Spleen (tissue), 11 donors: ENCODE measurements around the gene CYTIP. TPM values are rescaled to one million over a fixed set of nuclear protein-coding genes. Genes with fewer than 3 reads are reported as not detected.

Source experiments
- DNase-seq: peaks from one replicate; pipeline ENCODE4 v3.0.0-alpha.2; 2020
- H3K27ac ChIP-seq, 8 donors: fragments of 200-600 bp; sonication (generic) in 7 of 8; 1 replicate in 4 of 8; 2 replicates in 4 of 8; pipeline versions ENCODE4 v1.5.0 to v1.8.0; 2016 to 2021; ENCODE audit warnings: inconsistent platforms in 4 of 8, mild to moderate bottlenecking in 4 of 8, moderate library complexity in 1 of 8
- H3K27me3 ChIP-seq, 7 donors: fragments of 200-600 bp; sonication (generic) in 6 of 7; replicated peaks in 1 of 7; 1 replicate in 4 of 7; 2 replicates in 3 of 7; pipeline versions ENCODE4 v1.5.0 to v1.8.0; 2016 to 2021; ENCODE audit warnings: inconsistent platforms in 3 of 7, mild to moderate bottlenecking in 1 of 7
- H3K36me3 ChIP-seq, 6 donors: fragments of 200-600 bp; sonication (generic) in 5 of 6; 1 replicate in 4 of 6; 2 replicates in 2 of 6; pipeline versions ENCODE4 v1.5.0 to v1.8.0; 2016 to 2021; ENCODE audit warnings: inconsistent platforms in 2 of 6
- H3K4me1 ChIP-seq, 6 donors: fragments of 200-600 bp; sonication (generic) in 5 of 6; 1 replicate in 3 of 6; 2 replicates in 3 of 6; pipeline versions ENCODE4 v1.5.0 to v1.8.0; 2016 to 2021; ENCODE audit warnings: inconsistent platforms in 3 of 6
- H3K4me3 ChIP-seq, 8 donors: fragments of 200-600 bp; sonication (generic) in 7 of 8; 1 replicate in 4 of 8; 2 replicates in 4 of 8; pipeline versions ENCODE4 v1.5.0 to v1.8.0; 2016 to 2021; ENCODE audit warnings: inconsistent platforms in 4 of 8, mild to moderate bottlenecking in 4 of 8, moderate library complexity in 2 of 8
- H3K9me3 ChIP-seq, 8 donors: fragments of 200-600 bp; sonication (generic) in 7 of 8; 1 replicate in 4 of 8; 2 replicates in 4 of 8; pipeline versions ENCODE4 v1.5.0 to v1.8.0; 2016 to 2021; ENCODE audit warnings: inconsistent platforms in 4 of 8
- POLR2A ChIP-seq, 3 donors: fragments of 450-650 bp; IDR thresholded peaks; one replicate each; pipeline ENCODE4 v1.5.1; 2017; ENCODE audit warnings: antibody characterized with exemption in 3 of 3, mild to moderate bottlenecking in 1 of 3
- POLR2AphosphoS5 ChIP-seq, 3 donors: sonication (generic); formaldehyde crosslinking; IDR thresholded peaks; one replicate each; pipeline ENCODE4 v1.5.1; 2017; ENCODE audit warnings: antibody characterized with exemption in 3 of 3
- WGBS, 5 donors: extraction: QIAGEN DNeasy Blood & Tissue Kit in 3 of 5; methylation state at CpG; one replicate each; pipeline versions ENCODE4 v1.1.5 to v1.1.7; 2013 to 2018; 5-methylcytosine and 5-hydroxymethylcytosine counted together
- intact Hi-C: fragments of 100-400 bp; cut with DNase I; formaldehyde crosslinking; loops from one replicate; pipeline ENCODE4 v1.15.0; 2023; ENCODE audit warnings: low total_unique reads
- polyA plus RNA-seq, 3 donors: library from polyadenylated mRNA; stranded (reverse); fragments of 200-250 nt; gene quantifications; one replicate each; pipeline ENCODE4 v1.2.1, GENCODE V29; 2013
- total RNA-seq, 7 donors: library from RNA; depleted of rRNA in 3 of 7; stranded (reverse); fragments of >200 nt in 3 of 7; fragmentation: NEBNext Ultra II Directional in 4 of 7; extraction: Animal tissue kit (Norgen Biotek cat#: 25700) in 4 of 7; gene quantifications; one replicate each; pipeline versions ENCODE4 v1.1.0 to v1.2.1, GENCODE V29; 2016 to 2021
- TF ChIP-seq, protein P1 (sequence below), 11 experiments: fragments of 200-600 bp in 7 of 11; fragments of 450-650 bp in 4 of 11; sonication (generic) in 4 of 11; IDR thresholded peaks in 8 of 11; conservative IDR thresholded peaks in 3 of 11; 1 replicate in 7 of 11; 2 replicates in 4 of 11; pipeline versions ENCODE4 v1.4.0 to v1.8.0; 2016 to 2021; ENCODE audit warnings: antibody characterized with exemption in 11 of 11, inconsistent platforms in 4 of 11, mild to moderate bottlenecking in 1 of 11
- donor health status: healthy with polysubstance abuse.
- donor health status: DM: no; HTN: no; CAD: no; lungs with moderate emphysema.
- donor health status: DM: no; HTN: no; CAD: no.
- donor health status: Bipolar disorder and iron deficiency.
- donor health status: healthy.
- donor health status: DM: no; HTN: no; CAD: no.
- donor health status: DM: yes; HTN: yes; CAD: no.

CYTIP gene
- total and polyA plus RNA-seq, 10 donors = 27.3 to 135 (median 101) TPM

DNA sequence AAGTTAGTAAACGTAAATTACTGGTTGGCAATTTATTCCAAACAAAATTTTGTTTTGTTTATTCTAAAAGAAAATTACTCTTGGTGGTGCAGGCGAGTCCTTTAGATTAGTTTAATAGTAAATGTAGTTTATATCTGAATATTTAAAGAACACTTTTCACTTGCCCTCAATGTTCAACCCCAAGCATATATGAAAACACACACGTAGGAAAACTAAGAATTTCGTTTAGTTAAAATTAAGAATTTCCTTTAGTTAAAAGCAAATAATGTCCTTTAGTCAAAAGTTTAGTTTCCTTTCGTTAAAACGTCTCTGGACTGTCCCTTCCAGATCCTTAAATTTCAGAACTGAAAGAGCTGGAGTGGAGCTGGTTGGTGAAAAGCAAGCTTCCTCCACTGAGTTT lies 19.1 kb upstream of the CYTIP start:
- H3K27ac ChIP-seq = peak overlapping the region in 1 of 8 donors; percentile 44
- WGBS, 5 donors = 91 to 96% (median 94%) methylated on average over 6 of the region's 6 CpGs
- H3K27me3 ChIP-seq = no peaks in the 10 kb centered on the region
- H3K4me1 ChIP-seq = peaks cover 0 to 34% (median 7%) of the 10 kb centered on the region in 6 donors
- TF ChIP-seq POLR2A (IDR thresholded peaks at IDR 0.05) = no peak
- no peak for TF ChIP-seq POLR2AphosphoS5 (IDR thresholded peaks at IDR 0.05)
- TF ChIP-seq, protein P1, sequence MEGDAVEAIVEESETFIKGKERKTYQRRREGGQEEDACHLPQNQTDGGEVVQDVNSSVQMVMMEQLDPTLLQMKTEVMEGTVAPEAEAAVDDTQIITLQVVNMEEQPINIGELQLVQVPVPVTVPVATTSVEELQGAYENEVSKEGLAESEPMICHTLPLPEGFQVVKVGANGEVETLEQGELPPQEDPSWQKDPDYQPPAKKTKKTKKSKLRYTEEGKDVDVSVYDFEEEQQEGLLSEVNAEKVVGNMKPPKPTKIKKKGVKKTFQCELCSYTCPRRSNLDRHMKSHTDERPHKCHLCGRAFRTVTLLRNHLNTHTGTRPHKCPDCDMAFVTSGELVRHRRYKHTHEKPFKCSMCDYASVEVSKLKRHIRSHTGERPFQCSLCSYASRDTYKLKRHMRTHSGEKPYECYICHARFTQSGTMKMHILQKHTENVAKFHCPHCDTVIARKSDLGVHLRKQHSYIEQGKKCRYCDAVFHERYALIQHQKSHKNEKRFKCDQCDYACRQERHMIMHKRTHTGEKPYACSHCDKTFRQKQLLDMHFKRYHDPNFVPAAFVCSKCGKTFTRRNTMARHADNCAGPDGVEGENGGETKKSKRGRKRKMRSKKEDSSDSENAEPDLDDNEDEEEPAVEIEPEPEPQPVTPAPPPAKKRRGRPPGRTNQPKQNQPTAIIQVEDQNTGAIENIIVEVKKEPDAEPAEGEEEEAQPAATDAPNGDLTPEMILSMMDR (IDR thresholded peaks at IDR 0.05 in 8 of 11, conservative IDR thresholded peaks at IDR 0.05 in 3 of 11) = no peak
- H3K9me3 ChIP-seq = no peaks in the 10 kb centered on the region
- H3K4me3 ChIP-seq = no peak overlapping the region
- intact Hi-C loops = no loop called here
- no peak for DNase-seq
- no peaks in the 10 kb centered on the region for H3K36me3 ChIP-seq

DNA sequence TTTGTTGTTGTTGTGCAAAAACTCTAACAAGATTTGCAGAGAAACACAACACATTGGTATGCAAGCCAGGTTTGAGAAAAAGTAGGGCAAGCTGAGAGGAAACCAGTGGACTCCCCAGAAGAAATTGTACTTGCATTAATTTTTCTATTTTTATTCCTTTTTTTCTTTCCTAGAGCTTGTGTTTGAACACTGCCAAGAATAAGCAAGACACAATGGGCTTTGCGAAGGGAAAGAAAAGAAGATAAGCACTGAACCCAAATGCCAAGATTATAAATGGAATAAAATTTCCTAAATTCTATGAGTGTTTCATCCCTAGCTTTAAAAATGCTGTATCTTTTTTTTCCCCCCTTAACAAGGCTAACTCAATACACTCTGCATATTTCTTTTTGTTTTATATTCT lies 17.0 kb upstream of the CYTIP start:
- no peak for DNase-seq
- TF ChIP-seq, protein P1 (IDR thresholded peaks at IDR 0.05 in 8 of 11, conservative IDR thresholded peaks at IDR 0.05 in 3 of 11) = no peak
- TF ChIP-seq POLR2AphosphoS5 (IDR thresholded peaks at IDR 0.05) = no peak
- no peak for TF ChIP-seq POLR2A (IDR thresholded peaks at IDR 0.05)
- Histone ChIP-seq H3K27me3 (no peaks in the 10 kb centered on the region), H3K4me3 (no peak overlapping the region), H3K9me3 (no peaks in the 10 kb centered on the region), H3K4me1 (peaks cover 0 to 27% (median 5%) of the 10 kb centered on the region in 6 donors), H3K36me3 (no peaks in the 10 kb centered on the region), H3K27ac (no peak overlapping the region)
- 75 to 95% (median 80%) methylated on average over 1 of the region's 1 CpG for WGBS, 5 donors
- intact Hi-C loops = no loop called here

DNA sequence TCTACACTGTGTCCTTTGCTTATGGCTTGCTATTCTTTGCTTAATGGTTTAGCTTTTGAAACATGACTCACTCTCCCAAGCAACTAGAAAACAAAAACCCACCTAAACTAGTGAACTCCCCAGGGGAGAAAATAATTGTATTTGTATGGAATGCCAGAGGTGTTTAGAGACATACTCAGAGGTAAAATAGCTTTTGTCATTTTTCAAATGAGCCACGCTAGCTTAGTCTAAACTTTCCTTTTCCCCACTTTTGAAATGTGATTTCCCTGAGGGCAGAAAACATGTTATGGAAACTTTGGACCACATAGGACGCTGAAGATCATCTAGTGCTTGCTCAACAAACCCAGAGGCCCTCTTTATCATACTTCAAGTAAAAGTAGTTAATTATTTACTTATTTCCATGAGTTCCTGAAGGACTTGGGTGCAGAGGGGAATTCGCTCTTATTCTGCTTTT lies 16.5 kb upstream of the CYTIP start:
- Histone ChIP-seq H3K4me1 (peaks cover 0 to 27% (median 5%) of the 10 kb centered on the region in 6 donors), H3K36me3 (no peaks in the 10 kb centered on the region), H3K27me3 (no peaks in the 10 kb centered on the region), H3K9me3 (no peaks in the 10 kb centered on the region), H3K4me3 (no peak overlapping the region), H3K27ac (no peak overlapping the region)
- no peak for DNase-seq
- TF ChIP-seq POLR2AphosphoS5 (IDR thresholded peaks at IDR 0.05) = no peak
- TF ChIP-seq POLR2A (IDR thresholded peaks at IDR 0.05) = no peak
- TF ChIP-seq, protein P1 (IDR thresholded peaks at IDR 0.05 in 8 of 11, conservative IDR thresholded peaks at IDR 0.05 in 3 of 11) = no peak
- WGBS, 5 donors = 89 to 94% (median 92%) methylated on average over 3 of the region's 3 CpGs
- intact Hi-C loops = no loop called here

DNA sequence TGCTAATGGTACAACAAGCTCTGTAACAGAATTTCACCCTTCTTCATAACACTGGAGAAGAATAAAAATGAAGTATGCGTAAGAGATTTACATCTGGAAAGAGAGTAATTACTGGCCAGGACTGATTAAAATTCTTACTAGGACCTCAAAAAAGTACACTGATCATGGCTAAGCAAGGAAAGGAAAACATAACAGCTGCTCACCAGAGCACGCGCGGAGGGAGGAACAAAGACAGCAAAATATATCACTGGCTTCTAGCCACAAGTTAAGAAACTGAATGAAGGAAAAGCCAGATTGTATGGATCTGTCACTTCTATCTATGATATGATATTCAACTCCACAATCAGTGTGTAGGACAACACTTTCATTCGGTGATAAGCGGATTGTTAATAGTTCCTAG lies 15.6 kb upstream of the CYTIP start:
- H3K36me3 ChIP-seq = no peaks in the 10 kb centered on the region
- H3K4me3 ChIP-seq = no peak overlapping the region
- no peaks in the 10 kb centered on the region for H3K27me3 ChIP-seq
- TF ChIP-seq, protein P1 (IDR thresholded peaks at IDR 0.05 in 8 of 11, conservative IDR thresholded peaks at IDR 0.05 in 3 of 11) = no peak
- DNase-seq = no peak
- intact Hi-C loops = no loop called here
- 73 to 87% (median 82%) methylated on average over 6 of the region's 6 CpGs for WGBS, 5 donors
- H3K9me3 ChIP-seq = no peaks in the 10 kb centered on the region
- peaks cover 0 to 23% (median 5%) of the 10 kb centered on the region in 6 donors for H3K4me1 ChIP-seq
- H3K27ac ChIP-seq = no peak overlapping the region
